Measurements from ENCODE around the gene ELF5. TPM values are rescaled to one million over a fixed set of nuclear protein-coding genes. Genes with fewer than 3 reads are reported as not detected.

ELF5 gene
- total and polyA plus RNA-seq, 2 of the 13 experiments (the other 11 are each of a cell fraction or from before 2014, with no cell fraction given): 0.51 to 2.6 TPM

GRCh38 chr11:34458525-34458924, 55.1 kb downstream of the ELF5 start:
- intact Hi-C loops (cut with micrococcal nuclease; ENCODE audit: unreplicated experiment): no loop called here
- no peak overlapping the region for H3K4me2 ChIP-seq (ENCODE audit: low read depth, low read length)
- no peak for ATAC-seq
- ChIA-PET POLR2A (interaction anchor here (1.7 kb wide), 1 partner anchor 94 kb away, joined by 5 read pairs; no protein-coding TSS in a partner anchor), CTCF (ENCODE audit: low intra/inter-chr PET ratio, low total read pairs) (no interaction called here)
- no TSS peak for BruUV-seq (replicated peaks)
- H3K79me2 ChIP-seq (ENCODE audit: insufficient read depth, low read length): peaks cover 3% of the 10 kb centered on the region
- TF ChIP-seq POLR2A (IDR thresholded peaks at IDR 0.05; ENCODE audit: insufficient read depth in 1 of 2, low read depth in 2 of 2, low read length in 2 of 2) (no peak), RBM22 (optimal IDR thresholded peaks at IDR 0.05; ENCODE audit: low read length) (no peak), TIGD3 (CRISPR knock-in tag; IDR thresholded peaks at IDR 0.05; ENCODE audit: borderline replicate concordance) (no peak), GATA4 (IDR thresholded peaks at IDR 0.05; ENCODE audit: borderline replicate concordance, low read depth) (no peak), SKIL (CRISPR knock-in tag; IDR thresholded peaks at IDR 0.05; ENCODE audit: borderline replicate concordance) (no peak), ZNF598 (CRISPR knock-in tag; IDR thresholded peaks at IDR 0.05; ENCODE audit: borderline replicate concordance) (no peak), IRX3 (CRISPR knock-in tag; IDR thresholded peaks at IDR 0.05; ENCODE audit: borderline replicate concordance, low read depth) (no peak), MYC (CRISPR knock-in tag; IDR thresholded peaks at IDR 0.05; ENCODE audit: borderline replicate concordance) (no peak), MLLT10 (CRISPR knock-in tag; IDR thresholded peaks at IDR 0.05) (no peak), ZBTB26 (CRISPR knock-in tag; IDR thresholded peaks at IDR 0.05; ENCODE audit: borderline replicate concordance) (no peak)
- in situ Hi-C loops (cut with HindIII; ENCODE audit: extremely low pct_ligation_motif_present, low pct_unique_long_range_greater_than_20kb): no loop called here
- no peak overlapping the region for H3K4me3 ChIP-seq (replicated peaks in 1 of 3; ENCODE audit: insufficient read depth in 1 of 3, low read depth in 2 of 3, low read length in 3 of 3)
- H3K36me3 ChIP-seq (replicated peaks in 1 of 2; ENCODE audit: control insufficient read depth in 1 of 2, insufficient read depth in 2 of 2, low read length in 2 of 2): peaks cover 16 to 67% of the 10 kb centered on the region in 2 experiments
- WGBS (ENCODE audit: low lambda C conversion rate): 95% methylated on average over 4 of the region's 4 CpGs
- no peak for DNase-seq (ENCODE audit: low spot score)
- no peaks in the 10 kb centered on the region for H3K27me3 ChIP-seq (ENCODE audit: control insufficient read depth in 1 of 2, insufficient read depth in 2 of 2, low read length in 2 of 2)
- no peak overlapping the region for H3K9ac ChIP-seq (ENCODE audit: insufficient read depth, low read depth, low read length)
- peaks cover 64% of the 10 kb centered on the region for H3K4me1 ChIP-seq (ENCODE audit: insufficient read depth, low read length)
- no peak for FAIRE-seq
- H3K27ac ChIP-seq (ENCODE audit: extremely low read length, insufficient read depth, low read length): no peak overlapping the region
- no peaks in the 10 kb centered on the region for H3K9me3 ChIP-seq (ENCODE audit: low read length)
- no peaks in the 10 kb centered on the region for H4K20me1 ChIP-seq (ENCODE audit: insufficient read depth, low read length)
- no peak overlapping the region for H2AFZ ChIP-seq (ENCODE audit: low read length)

Measured in HepG2 (cell line).